ENCODE data around the gene PSMF1. TPM values are rescaled to one million over a fixed set of nuclear protein-coding genes. Genes with fewer than 3 reads are reported as not detected.

Gene PSMF1
- total and polyA plus RNA-seq, 9 of the 15 experiments (the other 6 are each of a cell fraction or from before 2014, with no cell fraction given): 8.5 to 192 (median 33.2) TPM

DNA sequence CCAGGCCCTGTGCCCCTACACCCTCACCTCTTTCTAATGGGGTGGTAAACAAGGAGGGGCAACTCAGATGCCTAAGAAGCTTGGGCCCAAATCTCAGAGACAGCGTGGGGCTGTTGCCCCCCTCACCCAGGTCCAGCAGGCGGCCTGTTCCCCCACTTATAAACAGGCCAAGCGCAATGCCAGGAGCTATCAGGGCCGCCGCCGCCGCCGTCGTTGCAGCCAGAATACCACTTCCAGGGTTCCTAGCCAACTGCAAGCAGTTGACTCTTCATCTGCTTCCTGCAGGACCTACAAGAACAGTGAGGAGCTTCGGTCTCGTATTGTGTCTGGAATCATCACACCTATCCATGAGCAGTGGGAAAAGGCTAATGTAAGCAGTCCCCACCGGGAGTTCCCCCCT lies 16.4 kb downstream of the PSMF1 start:
- Histone ChIP-seq H2AFZ (ENCODE audit: low read depth, low read length) (no peak overlapping the region), H4K20me1 (replicated peaks; ENCODE audit: control insufficient read depth, insufficient read depth, low read length) (no peaks in the 10 kb centered on the region), H3K9me3 (replicated peaks; ENCODE audit: control insufficient read depth, insufficient read depth, low read depth, low read length) (no peaks in the 10 kb centered on the region), H3K27ac (ENCODE audit: extremely low read depth, low read depth, low read length) (no peak overlapping the region), H3K9ac (ENCODE audit: insufficient read depth in 1 of 2, low read depth in 2 of 2, low read length in 2 of 2) (no peak overlapping the region), H3K79me2 (ENCODE audit: control insufficient read depth, insufficient read depth, low read length) (peaks cover 25% of the 10 kb centered on the region), H3K36me3 (ENCODE audit: control insufficient read depth, insufficient read depth, low read length) (peaks cover 84% of the 10 kb centered on the region), H3K27me3 (ENCODE audit: control insufficient read depth in 2 of 2, insufficient read depth in 2 of 2, low read length in 2 of 2) (no peaks in the 10 kb centered on the region), H3K4me2 (ENCODE audit: insufficient read depth, low read length) (no peak overlapping the region), H3K4me3 (no peak overlapping the region), H3K4me1 (replicated peaks in 1 of 2; ENCODE audit: control insufficient read depth in 2 of 2, insufficient read depth in 2 of 2, low read length in 2 of 2) (no peaks in the 10 kb centered on the region), H3K9me1 (ENCODE audit: control insufficient read depth, insufficient read depth, low read length) (no peaks in the 10 kb centered on the region)
- intact Hi-C loops (cut with micrococcal nuclease): no loop called here
- in situ Hi-C loops (cut with MboI): no loop called here
- WGBS (ENCODE audit: insufficient coverage, low coverage, missing lambda C conversion rate): 98% methylated on average over 6 of the region's 12 CpGs
- no TSS peak for BruUV-seq (replicated peaks)
- ATAC-seq (no peak), DNase-seq (ENCODE audit: extremely low read depth in 1 of 4, low spot score in 3 of 4) (no peak), FAIRE-seq (no peak)
- POLR2A ChIA-PET: interaction anchor here (0.7 to 1.1 kb wide), 3 partner anchors 15 to 41 kb away, joined by 3 to 5 read pairs (median 3); no protein-coding TSS in a partner anchor
- CTCF ChIA-PET (ENCODE audit: low intra/inter-chr PET ratio): no interaction called here
- no peak for TF ChIP-seq FOXP4 (CRISPR knock-in tag; IDR thresholded peaks at IDR 0.05; ENCODE audit: borderline replicate concordance)
- no peak for TF ChIP-seq ZBTB40 (IDR thresholded peaks at IDR 0.05)
- TF ChIP-seq ZBTB40 (CRISPR knock-in tag; IDR thresholded peaks at IDR 0.05): no peak
- TF ChIP-seq SNRNP70 (optimal IDR thresholded peaks at IDR 0.05; ENCODE audit: low read depth, low read length): no peak
- TF ChIP-seq DNMT1 (IDR thresholded peaks at IDR 0.05): no peak
- TF ChIP-seq ZNF24 (IDR thresholded peaks at IDR 0.05): no peak
- no peak for TF ChIP-seq BRD9 (IDR thresholded peaks at IDR 0.05; ENCODE audit: low read depth, partially characterized antibody)
- no peak for TF ChIP-seq ZNF431 (CRISPR knock-in tag; IDR thresholded peaks at IDR 0.05)
- no peak for TF ChIP-seq U2AF1 (optimal IDR thresholded peaks at IDR 0.05; ENCODE audit: low read depth, low read length)
- TF ChIP-seq PREB (CRISPR knock-in tag; IDR thresholded peaks at IDR 0.05): no peak
- no peak for TF ChIP-seq SMARCA5 (IDR thresholded peaks at IDR 0.05)
